H1 (cell line): Measurements from ENCODE around the gene BRD9. TPM values are rescaled to one million over a fixed set of nuclear protein-coding genes. Genes with fewer than 3 reads are reported as not detected.

Experiments used
- CTCF ChIA-PET: fragments of 300-600 bp; sonication (Branson Sonifier 250); formaldehyde crosslinking; loops from one replicate; lab custom pipeline; 2021; ENCODE audit not compliant: partially characterized antibody; lab: Charles Lee
- POLR2A ChIA-PET: fragments of 300-600 bp; sonication (Branson Sonifier 250); formaldehyde crosslinking; loops from one replicate; lab custom pipeline; 2021; ENCODE audit warnings: inconsistent platforms; ENCODE audit not compliant: partially characterized antibody; lab: Charles Lee
- DNase-seq, 2 experiments: peaks; one replicate each; pipeline versions ENCODE4 v3.0.0 to v3.0.0-alpha.2; 2010 to 2022; ENCODE audit warnings: low spot score in 2 of 2, low read depth in 1 of 2, mixed read lengths in 1 of 2
- FAIRE-seq: peaks from 2 replicates; lab custom pipeline; 2011; peaks lifted over from hg19 to GRCh38; lab: Jason Lieb, UNC
- H2AFZ ChIP-seq: 2 replicates; pipeline ENCODE4 v1.8.1; 2012; ENCODE audit warnings: low read length, inconsistent platforms
- H2AK5ac ChIP-seq: 2 replicates; pipeline ENCODE4 v1.6.1; 2013; ENCODE audit warnings: low read depth, low read length
- H2BK120ac ChIP-seq: replicated peaks from 2 replicates; pipeline ENCODE3; 2013; ENCODE audit warnings: low read depth, low read length, inconsistent platforms
- H2BK12ac ChIP-seq: 2 replicates; pipeline ENCODE4 v1.6.1; 2013; ENCODE audit warnings: low read depth, low read length
- H2BK15ac ChIP-seq: 2 replicates; pipeline ENCODE4 v1.6.1; 2013; ENCODE audit warnings: low read length
- H2BK20ac ChIP-seq: 2 replicates; pipeline ENCODE4 v1.6.1; 2013; ENCODE audit warnings: low read length
- H2BK5ac ChIP-seq: 2 replicates; pipeline ENCODE4 v1.6.1; 2013; ENCODE audit warnings: low read depth, low read length
- H3K14ac ChIP-seq: 2 replicates; pipeline ENCODE4 v1.6.1; 2013; ENCODE audit warnings: inconsistent platforms; ENCODE audit not compliant: insufficient read length
- H3K18ac ChIP-seq: 2 replicates; pipeline ENCODE4 v1.6.1; 2013; ENCODE audit warnings: low read length; ENCODE audit errors: extremely low read depth
- H3K23ac ChIP-seq: 2 replicates; pipeline ENCODE4 v1.6.1; 2013; ENCODE audit warnings: inconsistent platforms; ENCODE audit not compliant: insufficient read length
- H3K23me2 ChIP-seq: 2 replicates; pipeline ENCODE4 v1.6.1; 2013; ENCODE audit warnings: low read depth, low read length
- H3K27ac ChIP-seq: 2 replicates; pipeline ENCODE4 v1.6.1; 2011; ENCODE audit warnings: low read depth, low read length, inconsistent platforms
- H3K27me3 ChIP-seq, 4 experiments: replicated peaks in 1 of 4; 1 replicate in 1 of 4; 2 replicates in 3 of 4; pipeline versions ENCODE4 v1.6.1 to v1.8.1; 2011 to 2013; ENCODE audit warnings: low read length in 3 of 4, mild to moderate bottlenecking in 3 of 4, inconsistent platforms in 2 of 4, mixed read lengths in 2 of 4, moderate library complexity in 1 of 4; ENCODE audit not compliant: control insufficient read depth in 3 of 4, insufficient read depth in 3 of 4; ENCODE audit errors: extremely low read depth in 1 of 4
- H3K36me3 ChIP-seq, 4 experiments: 2 replicates each; pipeline versions ENCODE4 v1.6.1 to v1.8.1; 2011 to 2013; ENCODE audit warnings: mild to moderate bottlenecking in 4 of 4, low read length in 3 of 4, moderate library complexity in 2 of 4, control low read depth in 1 of 4, inconsistent platforms in 1 of 4; ENCODE audit not compliant: insufficient read depth in 4 of 4, control insufficient read depth in 2 of 4
- H3K4ac ChIP-seq: replicated peaks from 2 replicates; pipeline ENCODE3; 2013; ENCODE audit warnings: low read length, low read depth, mixed read lengths, inconsistent platforms; ENCODE audit not compliant: insufficient read length
- H3K4me1 ChIP-seq, 4 experiments: replicated peaks in 1 of 4; 1 replicate in 1 of 4; 2 replicates in 3 of 4; pipeline versions ENCODE4 v1.6.1 to v1.8.1; 2011 to 2013; ENCODE audit warnings: low read length in 3 of 4, inconsistent platforms in 2 of 4, mixed read lengths in 1 of 4; ENCODE audit not compliant: insufficient read depth in 4 of 4, control insufficient read depth in 3 of 4
- H3K4me2 ChIP-seq, 2 experiments: 2 replicates each; pipeline versions ENCODE4 v1.6.1 to v1.8.1; 2011 to 2013; ENCODE audit warnings: low read depth in 2 of 2, low read length in 2 of 2, control low read depth in 1 of 2, inconsistent platforms in 1 of 2, mild to moderate bottlenecking in 1 of 2; ENCODE audit not compliant: insufficient read depth in 1 of 2
- H3K4me3 ChIP-seq, 4 experiments: fragments of 200-600, 300-600 bp in 1 of 4; sonication (generic), shearing (Covaris generic), sonication (Bioruptor Twin) in 1 of 4; 2 replicates each; pipeline versions ENCODE4 v1.5.1 to v1.8.1; 2011 to 2016; ENCODE audit warnings: low read length in 4 of 4, low read depth in 3 of 4, control low read depth in 2 of 4, inconsistent platforms in 2 of 4, mild to moderate bottlenecking in 2 of 4, mixed read lengths in 1 of 4, moderate library complexity in 1 of 4; ENCODE audit not compliant: insufficient read depth in 2 of 4; ENCODE audit errors: extremely low read depth in 1 of 4
- H3K56ac ChIP-seq: replicated peaks from 2 replicates; pipeline ENCODE3; 2013; ENCODE audit warnings: low read depth, mild to moderate bottlenecking, mixed read lengths, low read length, inconsistent platforms; ENCODE audit not compliant: insufficient read length
- H3K79me1 ChIP-seq: 2 replicates; pipeline ENCODE4 v1.6.1; 2013; ENCODE audit warnings: low read depth, low read length, control low read depth
- H3K79me2 ChIP-seq, 2 experiments: 2 replicates each; pipeline versions ENCODE4 v1.6.1 to v1.8.1; 2012 to 2013; ENCODE audit warnings: low read length in 2 of 2, mild to moderate bottlenecking in 2 of 2, inconsistent platforms in 1 of 2; ENCODE audit not compliant: insufficient read depth in 2 of 2, control insufficient read depth in 1 of 2
- H3K9ac ChIP-seq, 4 experiments: replicated peaks in 1 of 4; 1 replicate in 1 of 4; 2 replicates in 3 of 4; pipeline versions ENCODE4 v1.6.1 to v1.8.1; 2011 to 2013; ENCODE audit warnings: low read depth in 3 of 4, low read length in 3 of 4, control low read depth in 2 of 4, mild to moderate bottlenecking in 2 of 4, moderate library complexity in 2 of 4, inconsistent platforms in 1 of 4; ENCODE audit errors: extremely low read depth in 1 of 4
- H3K9me3 ChIP-seq, 2 experiments: 2 replicates each; pipeline versions ENCODE4 v1.6.1 to v1.8.1; 2012 to 2013; ENCODE audit warnings: mild to moderate bottlenecking in 2 of 2, moderate library complexity in 2 of 2, control low read depth in 1 of 2, inconsistent platforms in 1 of 2, low read depth in 1 of 2, low read length in 1 of 2, mixed read lengths in 1 of 2; ENCODE audit not compliant: insufficient read depth in 2 of 2
- H4K20me1 ChIP-seq, 2 experiments: replicated peaks in 1 of 2; 2 replicates each; pipeline versions ENCODE3 to v1.8.1; 2011 to 2013; ENCODE audit warnings: inconsistent platforms in 2 of 2, low read length in 2 of 2, mild to moderate bottlenecking in 1 of 2; ENCODE audit not compliant: insufficient read depth in 2 of 2, control insufficient read depth in 1 of 2
- H4K5ac ChIP-seq: 2 replicates; pipeline ENCODE4 v1.6.1; 2013; ENCODE audit warnings: low read length, low read depth, mixed read lengths, inconsistent platforms; ENCODE audit not compliant: insufficient read length
- H4K8ac ChIP-seq: 2 replicates; pipeline ENCODE4 v1.8.0; 2013; ENCODE audit warnings: mild to moderate bottlenecking, moderate library complexity, low read length, inconsistent platforms; ENCODE audit not compliant: insufficient read depth; ENCODE audit errors: extremely low read depth
- H4K91ac ChIP-seq: replicated peaks from 2 replicates; pipeline ENCODE3; 2013; ENCODE audit warnings: low read length, mixed read lengths, inconsistent platforms; ENCODE audit not compliant: insufficient read length
- CREB1 ChIP-seq: IDR thresholded peaks from 2 replicates; pipeline ENCODE4 v1.6.1; 2012; ENCODE audit warnings: inconsistent platforms
- CTBP2 ChIP-seq: IDR thresholded peaks from 2 replicates; pipeline ENCODE4 v1.7.0; 2011; ENCODE audit warnings: borderline replicate concordance, mild to moderate bottlenecking, moderate library complexity, mixed read lengths, low read length; ENCODE audit not compliant: insufficient read depth, insufficient read length
- HDAC6 ChIP-seq: IDR thresholded peaks from one replicate; pipeline ENCODE4 v1.7.1; 2012; ENCODE audit warnings: low read depth, mild to moderate bottlenecking, inconsistent platforms, low read length, moderate library complexity
- KDM4A ChIP-seq: IDR thresholded peaks from one replicate; pipeline ENCODE4 v1.7.1; 2012; ENCODE audit warnings: low read depth, mild to moderate bottlenecking, moderate library complexity, low read length, inconsistent platforms; ENCODE audit not compliant: severe bottlenecking
- PHF8 ChIP-seq: fragments of 200-600 bp; sonication (generic); conservative IDR thresholded peaks from 2 replicates; pipeline ENCODE4 v1.7.1; 2012; ENCODE audit warnings: low read depth, mild to moderate bottlenecking, inconsistent platforms, low read length, moderate library complexity
- POU5F1 ChIP-seq: IDR thresholded peaks from 2 replicates; pipeline ENCODE4 v1.6.1; 2011; ENCODE audit warnings: low read depth, mild to moderate bottlenecking, low read length, moderate library complexity
- RXRA ChIP-seq: IDR thresholded peaks from 2 replicates; pipeline ENCODE4 v1.6.1; 2011; ENCODE audit warnings: low read depth, mild to moderate bottlenecking, low read length, moderate library complexity; ENCODE audit not compliant: insufficient read depth
- SIN3A ChIP-seq, 2 experiments: IDR thresholded peaks in 1 of 2; conservative IDR thresholded peaks in 1 of 2; 2 replicates each; pipeline ENCODE4 v1.6.1; 2011 to 2012; ENCODE audit warnings: low read length in 2 of 2, improper control_type of control experiment in 1 of 2, low read depth in 1 of 2, mild to moderate bottlenecking in 1 of 2
- SP1 ChIP-seq: IDR thresholded peaks from 2 replicates; pipeline ENCODE4 v1.6.1; 2011; ENCODE audit warnings: low read depth, low read length
- WGBS, 2 experiments: shearing (Covaris generic) in 1 of 2; methylation state at CpG; one replicate each; pipeline versions ENCODE4 v1.1.6 to v1.1.7; 2013 to 2015; ENCODE audit warnings: low lambda C conversion rate in 2 of 2, mixed read lengths in 2 of 2, inconsistent platforms in 1 of 2, low coverage in 1 of 2, missing lambda C conversion rate in 1 of 2; ENCODE audit not compliant: insufficient replicate concordance in 2 of 2, insufficient coverage in 1 of 2, insufficient read length in 1 of 2; ENCODE audit errors: extremely low coverage in 1 of 2, missing lambda C conversion rate in 1 of 2; 5-methylcytosine and 5-hydroxymethylcytosine counted together
- polyA plus RNA-seq, 7 experiments: library from polyadenylated mRNA; depleted of rRNA in 3 of 7; stranded (reverse) in 5 of 7; unstranded in 2 of 7; fragments of >200 nt in 5 of 7; fragments of 200-250 nt in 2 of 7; gene quantifications; 1 replicate in 5 of 7; 2 replicates in 1 of 7; 4 replicates in 1 of 7; pipeline versions ENCODE4 v1.2.1 to v1.2.3, GENCODE V29; 2011 to 2013; ENCODE audit warnings: missing spikeins in 2 of 7, mixed read lengths in 2 of 7
- total RNA-seq: library from RNA; stranded (reverse); fragmentation: NEBNext Ultra II Directional; extraction: Animal tissue kit (Norgen Biotek cat#: 25700); gene quantifications from 2 replicates; pipeline ENCODE4 v1.2.1, GENCODE V29; 2021
- TF ChIP-seq, protein P1 (sequence below): IDR thresholded peaks from 2 replicates; pipeline ENCODE4 v1.6.1; 2011; ENCODE audit warnings: low read length, improper control_type of control experiment

BRD9 gene
- total and polyA plus RNA-seq, 2 of the 8 experiments (the other 6 are each of a cell fraction or from before 2014, with no cell fraction given) = 9.3 to 49.4 TPM

DNA sequence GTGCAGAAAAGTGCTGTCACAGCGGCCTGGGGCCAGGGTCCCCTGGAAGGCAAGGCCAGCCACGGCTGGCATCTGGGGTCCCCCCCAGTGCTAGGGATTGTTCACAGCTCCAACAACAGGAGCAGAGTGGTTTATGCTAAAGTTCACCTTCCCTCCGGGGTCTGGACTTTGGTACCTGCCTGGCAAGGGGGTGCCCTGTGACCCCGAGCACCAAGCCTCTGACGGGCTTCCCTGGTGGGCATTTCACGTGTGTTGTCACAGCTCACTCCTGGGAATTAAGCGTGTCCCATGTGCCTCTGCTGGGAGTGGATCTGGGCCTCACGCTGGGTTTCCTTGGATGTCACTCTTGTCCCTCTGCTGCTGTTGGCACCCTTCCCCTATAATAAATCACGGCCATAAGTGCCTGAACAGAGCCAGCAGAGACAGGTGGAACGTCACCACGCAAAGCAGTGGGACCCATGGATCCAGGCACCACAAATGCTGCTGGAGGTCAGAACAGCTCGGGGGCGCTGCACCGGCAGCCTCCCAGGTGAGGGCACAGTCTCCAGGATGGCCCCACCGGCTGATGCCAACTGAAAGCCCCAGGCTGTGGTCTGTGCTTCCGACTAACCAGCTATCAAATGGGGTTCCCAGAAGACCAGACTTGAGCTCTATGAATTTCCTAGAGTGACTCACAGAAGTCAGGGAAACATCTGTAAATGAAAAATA, 24.0 kb downstream of the BRD9 start:
- no peak overlapping the region for H3K27ac ChIP-seq
- H3K27me3 ChIP-seq = no peaks in the 10 kb centered on the region
- no peak overlapping the region for H2BK15ac ChIP-seq
- no peak overlapping the region for H2AK5ac ChIP-seq
- no peaks in the 10 kb centered on the region; a peak in 1 of 7 replicates for H3K4me1 ChIP-seq
- H4K5ac ChIP-seq = no peak overlapping the region
- H3K4me2 ChIP-seq = no peak overlapping the region
- no peak overlapping the region for H3K56ac ChIP-seq
- 91% methylated on average over 16 of the region's 16 CpGs; no CpG with 5 or more reads in 1 of the 2 experiments for WGBS, 2 experiments
- H2BK12ac ChIP-seq = no peak overlapping the region
- no peak overlapping the region for H3K9ac ChIP-seq
- peaks cover 39 to 72% (median 67%) of the 10 kb centered on the region in 4 experiments for H3K36me3 ChIP-seq
- H3K9me3 ChIP-seq = no peaks in the 10 kb centered on the region
- DNase-seq (no peak), FAIRE-seq (no peak)
- H3K79me1 ChIP-seq = peaks cover 1% of the 10 kb centered on the region; the same call in 1 of the 2 replicates
- no peak overlapping the region for H4K8ac ChIP-seq
- ChIA-PET CTCF (interaction anchor here (0.7 to 1.0 kb wide), 3 partner anchors 9 to 33 kb away, joined by 3 to 5 read pairs (median 3); no protein-coding TSS in a partner anchor), POLR2A (interaction anchor here (1.2 to 1.9 kb wide), 4 partner anchors 9 to 25 kb away, joined by 3 to 5 read pairs (median 4); partner anchors contain the start of gene TRIP13)
- H2BK120ac ChIP-seq = no peak overlapping the region
- peaks cover 13 to 31% of the 10 kb centered on the region in 2 experiments for H4K20me1 ChIP-seq
- H3K4me3 ChIP-seq = no peak overlapping the region
- H4K91ac ChIP-seq = no peak overlapping the region
- H2BK5ac ChIP-seq = no peak overlapping the region
- no peak overlapping the region for H2AFZ ChIP-seq
- H3K79me2 ChIP-seq = peaks cover 0 to 4% of the 10 kb centered on the region in 2 experiments; a peak in 1 of 4 replicates
- no peak overlapping the region for H3K14ac ChIP-seq
- no peak overlapping the region for H2BK20ac ChIP-seq
- TF ChIP-seq SIN3A (conservative IDR thresholded peaks at IDR 0.05 in 1 of 2, IDR thresholded peaks at IDR 0.05 in 1 of 2; ENCODE audit: low read depth in 1 of 2, low read length in 2 of 2) (no peak), POU5F1 (no peak), SP1 (no peak), HDAC6 (no peak), CREB1 (no peak), RXRA (no peak), PHF8 (no peak), CTBP2 (no peak), KDM4A (no peak)
- TF ChIP-seq, protein P1, sequence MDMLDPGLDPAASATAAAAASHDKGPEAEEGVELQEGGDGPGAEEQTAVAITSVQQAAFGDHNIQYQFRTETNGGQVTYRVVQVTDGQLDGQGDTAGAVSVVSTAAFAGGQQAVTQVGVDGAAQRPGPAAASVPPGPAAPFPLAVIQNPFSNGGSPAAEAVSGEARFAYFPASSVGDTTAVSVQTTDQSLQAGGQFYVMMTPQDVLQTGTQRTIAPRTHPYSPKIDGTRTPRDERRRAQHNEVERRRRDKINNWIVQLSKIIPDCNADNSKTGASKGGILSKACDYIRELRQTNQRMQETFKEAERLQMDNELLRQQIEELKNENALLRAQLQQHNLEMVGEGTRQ = no peak
- H3K23me2 ChIP-seq = 0 out of 2 replicates have a peak, but pooled peaks cover 2% of the 10 kb centered on the region
- H3K23ac ChIP-seq = no peak overlapping the region
- H3K4ac ChIP-seq = no peak overlapping the region
- no peak overlapping the region for H3K18ac ChIP-seq
